Subcutaneous abdominal adipose tissue (tissue), 5 donors: Measurements from ENCODE around the gene TAS1R3.
A peak's percentile ranks its signal among the peaks of the same experiment; 100 is the strongest.

Experiments
- H3K27ac ChIP-seq: one replicate; pipeline ENCODE4 v1.7.0; 2013; ENCODE audit warnings: low read depth, mild to moderate bottlenecking, inconsistent platforms, low read length, moderate library complexity
- H3K27me3 ChIP-seq, 5 donors: one replicate each; pipeline ENCODE4 v1.7.0; 2013; ENCODE audit warnings: low read length in 5 of 5, inconsistent platforms in 1 of 5; ENCODE audit not compliant: control insufficient read depth in 5 of 5, insufficient read depth in 4 of 5
- H3K36me3 ChIP-seq, 5 donors: one replicate each; pipeline ENCODE4 v1.7.0; 2013; ENCODE audit warnings: low read length in 5 of 5; ENCODE audit not compliant: control insufficient read depth in 5 of 5, insufficient read depth in 5 of 5
- H3K4me1 ChIP-seq, 5 donors: one replicate each; pipeline ENCODE4 v1.7.0; 2013; ENCODE audit warnings: low read length in 5 of 5, mild to moderate bottlenecking in 3 of 5, moderate library complexity in 1 of 5; ENCODE audit not compliant: control insufficient read depth in 5 of 5, insufficient read depth in 5 of 5
- H3K4me3 ChIP-seq, 5 donors: one replicate each; pipeline ENCODE4 v1.7.0; 2013; ENCODE audit warnings: low read length in 5 of 5, low read depth in 1 of 5
- H3K9ac ChIP-seq, 5 donors: one replicate each; pipeline ENCODE4 v1.7.0; 2013; ENCODE audit warnings: low read length in 5 of 5, mild to moderate bottlenecking in 4 of 5, moderate library complexity in 3 of 5
- H3K9me3 ChIP-seq, 5 donors: one replicate each; pipeline ENCODE4 v1.7.0; 2013; ENCODE audit warnings: low read length in 5 of 5; ENCODE audit not compliant: control insufficient read depth in 5 of 5
- donor health status: healthy.
- donor health status: healthy.
- donor health status: healthy.
- donor health status: healthy.
- donor health status: healthy.

TAS1R3 gene

GRCh38 chr1:1374929-1375662, 44.0 kb downstream of the TAS1R3 start, which contains the start of gene AURKAIP1:
Gene AURKAIP1 (minus strand): TSS chr1:1375207. CDS start chr1:1374756, 451 bp downstream.
- no peaks in the 10 kb centered on the region for H3K9me3 ChIP-seq
- peaks cover 3 to 41% (median 35%) of the 10 kb centered on the region in 5 donors for H3K4me1 ChIP-seq
- H3K27me3 ChIP-seq = no peaks in the 10 kb centered on the region

GRCh38 chr1:1376551-1377226, 45.6 kb downstream of the TAS1R3 start:
- Histone ChIP-seq H3K4me3 (no peak overlapping the region), H3K27ac (no peak overlapping the region), H3K9ac (no peak overlapping the region), H3K9me3 (no peaks in the 10 kb centered on the region), H3K4me1 (peaks cover 3 to 36% (median 30%) of the 10 kb centered on the region in 5 donors), H3K36me3 (peaks cover 0 to 19% (median 14%) of the 10 kb centered on the region in 5 donors), H3K27me3 (no peaks in the 10 kb centered on the region)

More at GRCh38 chr1:1374929-1375662, 44.0 kb downstream of the TAS1R3 start, which contains the start of gene AURKAIP1:
- H3K9ac ChIP-seq = peak within 1 kb of the TSS; percentile 56 to 98 (median 96)
- H3K4me3 ChIP-seq = peak within 1 kb of the TSS; percentile 72 to 89 (median 82)
- H3K36me3 ChIP-seq = peaks cover 0 to 9% (median 8%) of the 10 kb centered on the region in 5 donors
- peak within 1 kb of the TSS; percentile 90 for H3K27ac ChIP-seq

GRCh38 chr1:1377540-1378205, 46.6 kb downstream of the TAS1R3 start:
- Histone ChIP-seq H3K36me3 (peaks cover 0 to 21% (median 16%) of the 10 kb centered on the region in 5 donors), H3K4me1 (peaks cover 3 to 28% (median 22%) of the 10 kb centered on the region in 5 donors), H3K27ac (no peak overlapping the region), H3K9ac (no peak overlapping the region), H3K4me3 (no peak overlapping the region), H3K27me3 (no peaks in the 10 kb centered on the region), H3K9me3 (no peaks in the 10 kb centered on the region)

GRCh38 chr1:1380860-1381259, 49.8 kb downstream of the TAS1R3 start:
- peaks cover 0 to 6% (median 5%) of the 10 kb centered on the region in 5 donors for H3K4me1 ChIP-seq
- H3K4me3 ChIP-seq = no peak overlapping the region
- H3K27ac ChIP-seq = no peak overlapping the region
- peaks cover 0 to 26% (median 16%) of the 10 kb centered on the region in 5 donors for H3K36me3 ChIP-seq
- H3K9me3 ChIP-seq = no peaks in the 10 kb centered on the region
- no peaks in the 10 kb centered on the region for H3K27me3 ChIP-seq
- no peak overlapping the region for H3K9ac ChIP-seq

GRCh38 chr1:1381294-1381693, 50.2 kb downstream of the TAS1R3 start:
- peaks cover 0 to 30% (median 20%) of the 10 kb centered on the region in 5 donors for H3K36me3 ChIP-seq

More at GRCh38 chr1:1381294-1381693, 50.2 kb downstream of the TAS1R3 start:
- H3K4me1 ChIP-seq = peaks cover 0 to 2% (median under 1%) of the 10 kb centered on the region in 5 donors
- no peak overlapping the region for H3K9ac ChIP-seq
- H3K27ac ChIP-seq = no peak overlapping the region
- no peaks in the 10 kb centered on the region for H3K9me3 ChIP-seq
- no peak overlapping the region for H3K4me3 ChIP-seq
- H3K27me3 ChIP-seq = no peaks in the 10 kb centered on the region
